GM23338 (cell line): ENCODE measurements around the gene TOP2A. TPM values are rescaled to one million over a fixed set of nuclear protein-coding genes. Genes with fewer than 3 reads are reported as not detected.

Experiments
- ATAC-seq: fragments of 200-7000 bp; cut with Tn5 transposase; 3 replicates; pipeline ENCODE4 v1.9.1; 2020
- DNase-seq: peaks from one replicate; pipeline ENCODE4 v3.0.0-alpha.2; 2015; ENCODE audit warnings: low spot score
- H2AFZ ChIP-seq: fragments of 200-600 bp; sonication (generic); 2 replicates; pipeline ENCODE4 v1.8.0; 2016; ENCODE audit warnings: antibody characterized with exemption, mild to moderate bottlenecking, moderate library complexity
- H3F3A ChIP-seq: fragments of 200-600 bp; sonication (generic); replicated peaks from 2 replicates; pipeline ENCODE4 v1.8.0; 2017; ENCODE audit warnings: antibody characterized with exemption, mixed run types, low read depth
- H3K27ac ChIP-seq: fragments of 200-600 bp; sonication (generic); 2 replicates; pipeline ENCODE4 v1.6.1; 2016; ENCODE audit warnings: low read depth
- H3K27me3 ChIP-seq: fragments of 200-600 bp; sonication (generic); 2 replicates; pipeline ENCODE4 v1.8.0; 2016; ENCODE audit warnings: mild to moderate bottlenecking, mixed run types, moderate library complexity; ENCODE audit not compliant: insufficient read depth
- H3K36me3 ChIP-seq: fragments of 200-600 bp; sonication (generic); 2 replicates; pipeline ENCODE4 v1.8.0; 2016; ENCODE audit warnings: mild to moderate bottlenecking; ENCODE audit not compliant: insufficient read depth
- H3K4me1 ChIP-seq: fragments of 200-600 bp; sonication (generic); 2 replicates; pipeline ENCODE4 v1.8.0; 2016; ENCODE audit warnings: mild to moderate bottlenecking, moderate library complexity; ENCODE audit not compliant: insufficient read depth
- H3K4me2 ChIP-seq: fragments of 200-600 bp; sonication (generic); 2 replicates; pipeline ENCODE4 v1.7.1; 2017; ENCODE audit warnings: mixed run types
- H3K4me3 ChIP-seq: fragments of 200-600 bp; sonication (generic); 2 replicates; pipeline ENCODE4 v1.6.1; 2016; ENCODE audit warnings: mixed run types
- H3K79me2 ChIP-seq: fragments of 200-600 bp; sonication (generic); replicated peaks from 2 replicates; pipeline ENCODE4 v1.8.0; 2017; ENCODE audit warnings: mild to moderate bottlenecking; ENCODE audit not compliant: insufficient read depth
- H3K9me2 ChIP-seq: fragments of 200-600 bp; sonication (generic); 2 replicates; pipeline ENCODE4 v1.8.0; 2017; ENCODE audit not compliant: insufficient read depth
- H4K20me1 ChIP-seq: fragments of 200-600 bp; sonication (generic); replicated peaks from 2 replicates; pipeline ENCODE4 v1.8.0; 2017; ENCODE audit warnings: mild to moderate bottlenecking; ENCODE audit not compliant: insufficient read depth
- H3K27ac Mint-ChIP-seq: 2 replicates; pipeline ENCODE4 v1.8.0; 2020; ENCODE audit warnings: inconsistent platforms, mild to moderate bottlenecking, moderate library complexity, mixed read lengths
- H3K27me3 Mint-ChIP-seq: 3 replicates; pipeline ENCODE4 v1.8.0; 2022; ENCODE audit warnings: low read depth, mild to moderate bottlenecking, moderate library complexity, mixed read lengths, inconsistent platforms; ENCODE audit not compliant: insufficient read depth, poor library complexity
- H3K36me3 Mint-ChIP-seq: 3 replicates; pipeline ENCODE4 v1.8.0; 2021; ENCODE audit warnings: low read depth, mild to moderate bottlenecking, inconsistent platforms, moderate library complexity, mixed read lengths
- H3K4me1 Mint-ChIP-seq: 3 replicates; pipeline ENCODE4 v1.8.0; 2020; ENCODE audit warnings: mild to moderate bottlenecking, inconsistent platforms, mixed read lengths
- H3K4me3 Mint-ChIP-seq: 3 replicates; pipeline ENCODE4 v1.8.0; 2021; ENCODE audit warnings: moderate library complexity, mild to moderate bottlenecking, inconsistent platforms, mixed read lengths
- H3K9me3 Mint-ChIP-seq: 3 replicates; pipeline ENCODE4 v1.8.0; 2020; ENCODE audit warnings: moderate library complexity, mild to moderate bottlenecking, inconsistent platforms, mixed read lengths
- EZH2 ChIP-seq: fragments of 200-600 bp; sonication (generic); IDR thresholded peaks from one replicate; pipeline ENCODE4 v1.8.0; 2017; ENCODE audit warnings: antibody characterized with exemption, mild to moderate bottlenecking, low read depth; ENCODE audit not compliant: unreplicated experiment
- EZH2phosphoT487 ChIP-seq: fragments of 200-600 bp; sonication (generic); IDR thresholded peaks from one replicate; pipeline ENCODE4 v1.8.1; 2018; ENCODE audit warnings: antibody characterized with exemption; ENCODE audit not compliant: unreplicated experiment
- POLR2AphosphoS5 ChIP-seq: IDR thresholded peaks from 2 replicates; pipeline ENCODE4 v1.6.1; 2016; ENCODE audit warnings: antibody characterized with exemption, low read depth
- ZNF114 ChIP-seq: fragments of 250-450 bp; sonication (Bioruptor Pico); IDR thresholded peaks from 2 replicates; pipeline ENCODE4 v1.5.0; 2020; ENCODE audit warnings: mild to moderate bottlenecking, moderate library complexity
- polyA plus RNA-seq: library from polyadenylated mRNA; unstranded; fragments of >200 nt; fragmentation: Nextera tagmentation; extraction: Ambion mirVana; gene quantifications from 2 replicates; pipeline ENCODE4 v1.2.1, GENCODE V29; 2016
- total RNA-seq: library from RNA; depleted of rRNA; stranded (reverse); fragments of >200 nt; shearing (Covaris generic); gene quantifications from 2 replicates; pipeline ENCODE4 v1.2.3, GENCODE V29; 2014
- TF ChIP-seq, protein P1 (sequence below), 2 experiments: fragments of 200-600 bp in 1 of 2; sonication (generic) in 1 of 2; conservative IDR thresholded peaks; 2 replicates each; pipeline versions ENCODE4 v1.5.1 to v1.6.1; 2016 to 2017; ENCODE audit warnings: antibody characterized with exemption in 2 of 2, low read depth in 2 of 2, mild to moderate bottlenecking in 2 of 2, moderate library complexity in 1 of 2
- TF ChIP-seq, protein P2 (sequence below): IDR thresholded peaks from one replicate; pipeline ENCODE4 v1.6.1; 2018; ENCODE audit warnings: antibody characterized with exemption; ENCODE audit not compliant: unreplicated experiment

TOP2A gene
- total and polyA plus RNA-seq, 2 experiments from 2014 or later: 263 to 442 TPM

DNA sequence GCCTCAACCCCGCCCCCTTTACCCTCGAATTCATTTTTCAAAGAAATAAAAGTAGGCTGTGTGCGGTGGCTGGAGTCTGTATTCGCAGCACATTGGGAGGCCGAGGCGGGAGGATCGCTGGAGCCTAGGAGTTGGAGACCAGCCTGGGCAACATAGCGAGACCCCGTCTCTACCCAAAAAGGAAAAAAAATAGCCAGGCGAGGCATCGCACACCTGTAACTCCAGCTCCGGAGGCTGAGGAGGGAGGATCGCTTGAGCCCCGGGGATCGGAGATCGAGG lies 671 bp upstream of the TOP2A start:
- no peak for ATAC-seq
- H3K9me3 Mint-ChIP-seq: no peaks in the 10 kb centered on the region
- H3K36me3 ChIP-seq: peaks cover 24% of the 10 kb centered on the region
- peak overlapping the region; percentile 99 for H3K4me3 Mint-ChIP-seq
- H3K9me2 ChIP-seq: no peaks in the 10 kb centered on the region
- peaks cover 7% of the 10 kb centered on the region for H3K27me3 Mint-ChIP-seq
- no peaks in the 10 kb centered on the region for H3K27me3 ChIP-seq
- H3K4me2 ChIP-seq: peak overlapping the region; percentile 50; the same call in 1 of the 2 replicates
- peaks cover 26% of the 10 kb centered on the region for H3K79me2 ChIP-seq
- TF ChIP-seq, protein P1, sequence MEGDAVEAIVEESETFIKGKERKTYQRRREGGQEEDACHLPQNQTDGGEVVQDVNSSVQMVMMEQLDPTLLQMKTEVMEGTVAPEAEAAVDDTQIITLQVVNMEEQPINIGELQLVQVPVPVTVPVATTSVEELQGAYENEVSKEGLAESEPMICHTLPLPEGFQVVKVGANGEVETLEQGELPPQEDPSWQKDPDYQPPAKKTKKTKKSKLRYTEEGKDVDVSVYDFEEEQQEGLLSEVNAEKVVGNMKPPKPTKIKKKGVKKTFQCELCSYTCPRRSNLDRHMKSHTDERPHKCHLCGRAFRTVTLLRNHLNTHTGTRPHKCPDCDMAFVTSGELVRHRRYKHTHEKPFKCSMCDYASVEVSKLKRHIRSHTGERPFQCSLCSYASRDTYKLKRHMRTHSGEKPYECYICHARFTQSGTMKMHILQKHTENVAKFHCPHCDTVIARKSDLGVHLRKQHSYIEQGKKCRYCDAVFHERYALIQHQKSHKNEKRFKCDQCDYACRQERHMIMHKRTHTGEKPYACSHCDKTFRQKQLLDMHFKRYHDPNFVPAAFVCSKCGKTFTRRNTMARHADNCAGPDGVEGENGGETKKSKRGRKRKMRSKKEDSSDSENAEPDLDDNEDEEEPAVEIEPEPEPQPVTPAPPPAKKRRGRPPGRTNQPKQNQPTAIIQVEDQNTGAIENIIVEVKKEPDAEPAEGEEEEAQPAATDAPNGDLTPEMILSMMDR (conservative IDR thresholded peaks at IDR 0.05; ENCODE audit: low read depth in 2 of 2): no peak
- TF ChIP-seq EZH2phosphoT487: no peak
- H3K27ac ChIP-seq: no peak overlapping the region
- H4K20me1 ChIP-seq: no peaks in the 10 kb centered on the region; the same call in 1 of the 2 replicates
- DNase-seq: no peak
- H3F3A ChIP-seq: peaks cover 9% of the 10 kb centered on the region; the same call in 1 of the 2 replicates
- H3K27ac Mint-ChIP-seq: peak overlapping the region; percentile 72; the same call in 1 of the 2 replicates
- peak overlapping the region; percentile 37 for H3K4me3 ChIP-seq
- H2AFZ ChIP-seq: no peak overlapping the region
- peaks cover 35% of the 10 kb centered on the region for H3K36me3 Mint-ChIP-seq
- peaks cover 27% of the 10 kb centered on the region for H3K4me1 ChIP-seq
- peaks cover 40% of the 10 kb centered on the region for H3K4me1 Mint-ChIP-seq

DNA sequence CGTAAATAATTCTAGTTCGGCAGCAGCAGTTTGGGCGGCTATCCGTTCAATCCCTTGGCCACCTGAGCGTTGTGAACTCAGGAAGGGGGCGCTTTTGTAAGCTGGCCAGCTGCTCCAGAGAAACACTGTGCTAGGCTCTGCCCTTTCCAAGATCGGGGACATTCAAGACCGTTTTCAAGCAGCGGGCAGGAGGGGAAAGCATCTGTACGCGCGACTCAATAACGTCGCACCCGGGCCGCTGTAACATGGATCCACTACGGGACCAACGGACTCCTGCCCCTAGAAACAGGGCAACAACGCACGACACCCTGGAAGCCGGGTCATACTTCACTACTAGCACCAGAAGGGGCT lies 463 bp downstream of the TOP2A start:
- Histone ChIP-seq H4K20me1 (no peaks in the 10 kb centered on the region; the same call in none of the 2 replicates), H3K4me2 (peak overlapping the region; percentile 94), H3K4me1 (peaks cover 20% of the 10 kb centered on the region), H3K36me3 (peaks cover 35% of the 10 kb centered on the region), H3K27me3 (no peaks in the 10 kb centered on the region), H2AFZ (no peak overlapping the region), H3K27ac (no peak overlapping the region), H3K79me2 (peaks cover 26% of the 10 kb centered on the region), H3K9me2 (no peaks in the 10 kb centered on the region), H3F3A (peaks cover 12% of the 10 kb centered on the region), H3K4me3 (peak overlapping the region; percentile 96)
- Mint-ChIP-seq H3K27me3 (peaks cover 3% of the 10 kb centered on the region), H3K27ac (peak overlapping the region; percentile 96), H3K4me3 (peak overlapping the region; percentile 99), H3K4me1 (peaks cover 38% of the 10 kb centered on the region), H3K36me3 (peaks cover 46% of the 10 kb centered on the region), H3K9me3 (no peaks in the 10 kb centered on the region)
- DNase-seq (peak; percentile 60), ATAC-seq (peak; percentile 29)
- TF ChIP-seq EZH2 (no peak), ZNF114 (CRISPR knock-in tag) (no peak), POLR2AphosphoS5 (no peak), EZH2phosphoT487 (no peak)
- TF ChIP-seq, protein P1 (conservative IDR thresholded peaks at IDR 0.05; ENCODE audit: low read depth in 2 of 2): peak in 1 of 2 experiments; percentile 48; a peak in 2 of 4 replicates
- TF ChIP-seq, protein P2, sequence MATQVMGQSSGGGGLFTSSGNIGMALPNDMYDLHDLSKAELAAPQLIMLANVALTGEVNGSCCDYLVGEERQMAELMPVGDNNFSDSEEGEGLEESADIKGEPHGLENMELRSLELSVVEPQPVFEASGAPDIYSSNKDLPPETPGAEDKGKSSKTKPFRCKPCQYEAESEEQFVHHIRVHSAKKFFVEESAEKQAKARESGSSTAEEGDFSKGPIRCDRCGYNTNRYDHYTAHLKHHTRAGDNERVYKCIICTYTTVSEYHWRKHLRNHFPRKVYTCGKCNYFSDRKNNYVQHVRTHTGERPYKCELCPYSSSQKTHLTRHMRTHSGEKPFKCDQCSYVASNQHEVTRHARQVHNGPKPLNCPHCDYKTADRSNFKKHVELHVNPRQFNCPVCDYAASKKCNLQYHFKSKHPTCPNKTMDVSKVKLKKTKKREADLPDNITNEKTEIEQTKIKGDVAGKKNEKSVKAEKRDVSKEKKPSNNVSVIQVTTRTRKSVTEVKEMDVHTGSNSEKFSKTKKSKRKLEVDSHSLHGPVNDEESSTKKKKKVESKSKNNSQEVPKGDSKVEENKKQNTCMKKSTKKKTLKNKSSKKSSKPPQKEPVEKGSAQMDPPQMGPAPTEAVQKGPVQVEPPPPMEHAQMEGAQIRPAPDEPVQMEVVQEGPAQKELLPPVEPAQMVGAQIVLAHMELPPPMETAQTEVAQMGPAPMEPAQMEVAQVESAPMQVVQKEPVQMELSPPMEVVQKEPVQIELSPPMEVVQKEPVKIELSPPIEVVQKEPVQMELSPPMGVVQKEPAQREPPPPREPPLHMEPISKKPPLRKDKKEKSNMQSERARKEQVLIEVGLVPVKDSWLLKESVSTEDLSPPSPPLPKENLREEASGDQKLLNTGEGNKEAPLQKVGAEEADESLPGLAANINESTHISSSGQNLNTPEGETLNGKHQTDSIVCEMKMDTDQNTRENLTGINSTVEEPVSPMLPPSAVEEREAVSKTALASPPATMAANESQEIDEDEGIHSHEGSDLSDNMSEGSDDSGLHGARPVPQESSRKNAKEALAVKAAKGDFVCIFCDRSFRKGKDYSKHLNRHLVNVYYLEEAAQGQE: no peak
